Keratinocyte (primary cell): Measurements from ENCODE around the gene N4BP3. TPM values are rescaled to one million over a fixed set of nuclear protein-coding genes. Genes with fewer than 3 reads are reported as not detected.

Experiments used
- DNase-seq: peaks from one replicate; pipeline ENCODE4 v3.0.0-alpha.2; 2011; ENCODE audit warnings: low read depth, missing footprints, low spot score
- FAIRE-seq: peaks from 2 replicates; lab custom pipeline; 2011; peaks lifted over from hg19 to GRCh38; lab: Jason Lieb, UNC
- H2AFZ ChIP-seq: 2 replicates; pipeline ENCODE4 v1.6.0; 2012; ENCODE audit warnings: low read length, control low read depth, inconsistent platforms; ENCODE audit not compliant: control insufficient read depth
- H3K27ac ChIP-seq: 2 replicates; pipeline ENCODE4 v1.5.1; 2011; ENCODE audit warnings: low read length; ENCODE audit not compliant: control insufficient read depth, insufficient read depth
- H3K27me3 ChIP-seq: 3 replicates; pipeline ENCODE4 v1.6.0; 2011; ENCODE audit warnings: low read length; ENCODE audit not compliant: control insufficient read depth, insufficient read depth; ENCODE audit errors: extremely low read depth
- H3K36me3 ChIP-seq, 2 experiments: 2 replicates in 1 of 2; 3 replicates in 1 of 2; pipeline ENCODE4 v1.5.1; 2011; ENCODE audit warnings: low read length in 2 of 2, mild to moderate bottlenecking in 1 of 2; ENCODE audit not compliant: control insufficient read depth in 2 of 2, insufficient read depth in 2 of 2; ENCODE audit errors: extremely low read depth in 1 of 2
- H3K4me1 ChIP-seq: 3 replicates; pipeline ENCODE4 v1.5.1; 2011; ENCODE audit warnings: low read length; ENCODE audit not compliant: control insufficient read depth, insufficient read depth; ENCODE audit errors: extremely low read depth
- H3K4me2 ChIP-seq: 3 replicates; pipeline ENCODE4 v1.6.0; 2011; ENCODE audit warnings: low read depth, low read length; ENCODE audit not compliant: control insufficient read depth, insufficient read depth; ENCODE audit errors: extremely low read depth
- H3K4me3 ChIP-seq, 3 experiments: fragments of 200-600 bp in 1 of 3; sonication (generic) in 1 of 3; 2 replicates in 2 of 3; 3 replicates in 1 of 3; pipeline ENCODE4 v1.5.1; 2011 to 2016; ENCODE audit warnings: low read length in 3 of 3, mild to moderate bottlenecking in 3 of 3, control low read depth in 2 of 3, inconsistent platforms in 1 of 3, low read depth in 1 of 3, mixed read lengths in 1 of 3, mixed run types in 1 of 3, moderate library complexity in 1 of 3; ENCODE audit not compliant: control insufficient read depth in 2 of 3, insufficient read depth in 2 of 3; ENCODE audit errors: extremely low read depth in 1 of 3
- H3K79me2 ChIP-seq: 2 replicates; pipeline ENCODE4 v1.6.0; 2012; ENCODE audit warnings: low read length; ENCODE audit not compliant: control insufficient read depth, insufficient read depth
- H3K9ac ChIP-seq: 3 replicates; pipeline ENCODE4 v1.6.0; 2011; ENCODE audit warnings: low read length; ENCODE audit not compliant: control insufficient read depth, insufficient read depth; ENCODE audit errors: extremely low read depth
- H3K9me1 ChIP-seq: 3 replicates; pipeline ENCODE4 v1.6.0; 2011; ENCODE audit warnings: low read length; ENCODE audit not compliant: control insufficient read depth, insufficient read depth; ENCODE audit errors: extremely low read depth
- H3K9me3 ChIP-seq: 2 replicates; pipeline ENCODE4 v1.5.1; 2012; ENCODE audit warnings: low read depth, low read length; ENCODE audit not compliant: control insufficient read depth
- H4K20me1 ChIP-seq: 3 replicates; pipeline ENCODE4 v1.6.0; 2011; ENCODE audit warnings: low read length; ENCODE audit not compliant: control insufficient read depth, insufficient read depth; ENCODE audit errors: extremely low read depth
- EZH2 ChIP-seq: IDR thresholded peaks from one replicate; pipeline ENCODE4 v1.6.1; 2012; ENCODE audit warnings: inconsistent platforms, mild to moderate bottlenecking, low read length, moderate library complexity
- dilution Hi-C: fragments of 300-500 bp; cut with MboI; formaldehyde crosslinking; loops from one replicate; pipeline ENCODE4 v1.7.0; 2020; ENCODE audit warnings: low sequenced_read_pairs; ENCODE audit not compliant: extremely low pct_ligation_motif_present
- polyA plus RNA-seq, 5 experiments: library from polyadenylated mRNA; depleted of rRNA in 3 of 5; stranded (reverse) in 3 of 5; stranded (forward) in 1 of 5; unstranded in 1 of 5; fragments of >200 nt; gene quantifications; 1 replicate in 1 of 5; 2 replicates in 3 of 5; 3 replicates in 1 of 5; pipeline versions ENCODE4 v1.2.1 to v1.2.3, GENCODE V29; 2011 to 2012; ENCODE audit warnings: missing spikeins in 2 of 5, low read depth in 1 of 5, low replicate concordance in 1 of 5
- TF ChIP-seq, protein P1 (sequence below), 3 experiments: IDR thresholded peaks in 1 of 3; conservative IDR thresholded peaks in 1 of 3; optimal IDR thresholded peaks in 1 of 3; 2 replicates in 2 of 3; 3 replicates in 1 of 3; pipeline versions ENCODE3 to v1.5.1; 2011; ENCODE audit warnings: low read length in 3 of 3, mild to moderate bottlenecking in 3 of 3, moderate library complexity in 2 of 3, control low read depth in 1 of 3, inconsistent platforms in 1 of 3; ENCODE audit not compliant: insufficient read depth in 2 of 3; ENCODE audit errors: extremely low read depth in 1 of 3

N4BP3 gene
- polyA plus RNA-seq, 1 donor (not counting 4 experiments of a cell fraction or from before 2014, with no cell fraction given), result 1.0 TPM

DNA sequence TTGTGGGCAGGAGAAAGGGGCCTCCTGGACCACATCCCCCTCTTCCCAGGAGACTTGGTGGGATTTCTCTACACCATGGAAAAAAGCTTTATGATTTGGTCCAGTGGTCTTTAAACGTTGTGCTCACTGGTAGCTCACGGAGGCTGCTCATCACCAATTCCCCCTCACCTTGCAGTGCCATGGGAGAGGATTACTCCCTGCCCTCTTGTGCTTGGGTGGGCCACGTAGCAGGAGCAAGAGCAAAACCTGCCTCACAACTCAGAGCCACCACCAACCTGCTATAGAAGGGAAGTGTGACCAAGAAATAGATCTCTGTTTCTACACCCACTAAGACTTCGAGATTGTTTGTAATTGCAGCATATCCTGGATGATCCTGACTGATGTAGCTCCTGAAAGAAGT, 42.2 kb upstream of the N4BP3 start:
- DNase-seq, result no peak

DNA sequence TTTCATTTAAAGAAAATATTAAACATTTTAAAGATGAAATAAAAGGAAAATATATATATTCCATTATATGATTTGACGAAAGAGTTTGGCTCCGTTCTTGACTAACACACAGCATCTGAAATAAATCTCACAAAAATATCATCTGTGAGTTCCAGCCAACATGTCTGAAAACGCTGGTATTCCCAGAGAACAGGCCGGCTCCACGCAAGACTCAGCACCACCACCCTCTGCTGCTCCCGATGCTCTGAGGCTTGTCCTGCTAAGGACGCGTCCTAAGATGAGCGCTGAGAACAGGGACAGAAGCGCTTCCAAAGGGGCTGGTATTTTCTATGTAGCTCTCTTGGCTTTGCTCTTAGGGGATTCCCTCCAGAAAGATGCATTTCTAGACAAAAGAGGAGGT, 40.6 kb upstream of the N4BP3 start:
- H3K27me3 ChIP-seq, result peaks cover 7% of the 10 kb centered on the region
- no peak overlapping the region for H3K27ac ChIP-seq
- no peak overlapping the region for H3K4me3 ChIP-seq
- H3K9me1 ChIP-seq, result no peaks in the 10 kb centered on the region
- no peak overlapping the region for H3K9ac ChIP-seq
- no peaks in the 10 kb centered on the region for H3K79me2 ChIP-seq
- H2AFZ ChIP-seq, result no peak overlapping the region
- no peak for DNase-seq
- H3K4me2 ChIP-seq, result no peak overlapping the region
- TF ChIP-seq EZH2, result no peak
- dilution Hi-C loops, result no loop called here
- H3K4me1 ChIP-seq, result peaks cover 3% of the 10 kb centered on the region
- no peaks in the 10 kb centered on the region for H4K20me1 ChIP-seq
- H3K36me3 ChIP-seq, result no peaks in the 10 kb centered on the region
- FAIRE-seq, result no peak
- H3K9me3 ChIP-seq, result no peaks in the 10 kb centered on the region

More for the DNA sequence above, 42.2 kb upstream of the N4BP3 start:
- Histone ChIP-seq H3K4me1 (peaks cover 2% of the 10 kb centered on the region), H2AFZ (no peak overlapping the region), H3K9me3 (no peaks in the 10 kb centered on the region), H3K9me1 (no peaks in the 10 kb centered on the region), H4K20me1 (no peaks in the 10 kb centered on the region), H3K9ac (no peak overlapping the region), H3K27me3 (peaks cover 7% of the 10 kb centered on the region), H3K4me2 (no peak overlapping the region), H3K36me3 (no peaks in the 10 kb centered on the region), H3K27ac (no peak overlapping the region), H3K79me2 (no peaks in the 10 kb centered on the region), H3K4me3 (no peak overlapping the region)
- dilution Hi-C loops, result no loop called here
- no peak for FAIRE-seq
- TF ChIP-seq, protein P1, sequence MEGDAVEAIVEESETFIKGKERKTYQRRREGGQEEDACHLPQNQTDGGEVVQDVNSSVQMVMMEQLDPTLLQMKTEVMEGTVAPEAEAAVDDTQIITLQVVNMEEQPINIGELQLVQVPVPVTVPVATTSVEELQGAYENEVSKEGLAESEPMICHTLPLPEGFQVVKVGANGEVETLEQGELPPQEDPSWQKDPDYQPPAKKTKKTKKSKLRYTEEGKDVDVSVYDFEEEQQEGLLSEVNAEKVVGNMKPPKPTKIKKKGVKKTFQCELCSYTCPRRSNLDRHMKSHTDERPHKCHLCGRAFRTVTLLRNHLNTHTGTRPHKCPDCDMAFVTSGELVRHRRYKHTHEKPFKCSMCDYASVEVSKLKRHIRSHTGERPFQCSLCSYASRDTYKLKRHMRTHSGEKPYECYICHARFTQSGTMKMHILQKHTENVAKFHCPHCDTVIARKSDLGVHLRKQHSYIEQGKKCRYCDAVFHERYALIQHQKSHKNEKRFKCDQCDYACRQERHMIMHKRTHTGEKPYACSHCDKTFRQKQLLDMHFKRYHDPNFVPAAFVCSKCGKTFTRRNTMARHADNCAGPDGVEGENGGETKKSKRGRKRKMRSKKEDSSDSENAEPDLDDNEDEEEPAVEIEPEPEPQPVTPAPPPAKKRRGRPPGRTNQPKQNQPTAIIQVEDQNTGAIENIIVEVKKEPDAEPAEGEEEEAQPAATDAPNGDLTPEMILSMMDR (optimal IDR thresholded peaks at IDR 0.05 in 1 of 3, IDR thresholded peaks at IDR 0.05 in 1 of 3, conservative IDR thresholded peaks at IDR 0.05 in 1 of 3; ENCODE audit: extremely low read depth in 1 of 3, insufficient read depth in 2 of 3, low read length in 3 of 3), result no peak
- no peak for TF ChIP-seq EZH2
